ENCODE measurements around the gene SLC4A1AP. TPM values are rescaled to one million over a fixed set of nuclear protein-coding genes. Genes with fewer than 3 reads are reported as not detected.

SLC4A1AP gene
- total RNA-seq, 2 donors from 2014 or later, result 18.0 to 18.2 TPM

- Histone ChIP-seq H3K4me1 (peaks cover 0 to 34% of the 10 kb centered on the region in 2 donors), H3K27ac (no peak overlapping the region), H3K4me3 (no peak overlapping the region), H3K9me3 (no peaks in the 10 kb centered on the region), H3K27me3 (no peaks in the 10 kb centered on the region), H3K36me3 (no peaks in the 10 kb centered on the region)
- TF ChIP-seq, protein P1, sequence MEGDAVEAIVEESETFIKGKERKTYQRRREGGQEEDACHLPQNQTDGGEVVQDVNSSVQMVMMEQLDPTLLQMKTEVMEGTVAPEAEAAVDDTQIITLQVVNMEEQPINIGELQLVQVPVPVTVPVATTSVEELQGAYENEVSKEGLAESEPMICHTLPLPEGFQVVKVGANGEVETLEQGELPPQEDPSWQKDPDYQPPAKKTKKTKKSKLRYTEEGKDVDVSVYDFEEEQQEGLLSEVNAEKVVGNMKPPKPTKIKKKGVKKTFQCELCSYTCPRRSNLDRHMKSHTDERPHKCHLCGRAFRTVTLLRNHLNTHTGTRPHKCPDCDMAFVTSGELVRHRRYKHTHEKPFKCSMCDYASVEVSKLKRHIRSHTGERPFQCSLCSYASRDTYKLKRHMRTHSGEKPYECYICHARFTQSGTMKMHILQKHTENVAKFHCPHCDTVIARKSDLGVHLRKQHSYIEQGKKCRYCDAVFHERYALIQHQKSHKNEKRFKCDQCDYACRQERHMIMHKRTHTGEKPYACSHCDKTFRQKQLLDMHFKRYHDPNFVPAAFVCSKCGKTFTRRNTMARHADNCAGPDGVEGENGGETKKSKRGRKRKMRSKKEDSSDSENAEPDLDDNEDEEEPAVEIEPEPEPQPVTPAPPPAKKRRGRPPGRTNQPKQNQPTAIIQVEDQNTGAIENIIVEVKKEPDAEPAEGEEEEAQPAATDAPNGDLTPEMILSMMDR (IDR thresholded peaks at IDR 0.05), result no peak
- DNase-seq (ENCODE audit: low spot score), result no peak
Observed at GRCh38 chr2:27702302-27702701, 38.6 kb downstream of the SLC4A1AP start.

DNA sequence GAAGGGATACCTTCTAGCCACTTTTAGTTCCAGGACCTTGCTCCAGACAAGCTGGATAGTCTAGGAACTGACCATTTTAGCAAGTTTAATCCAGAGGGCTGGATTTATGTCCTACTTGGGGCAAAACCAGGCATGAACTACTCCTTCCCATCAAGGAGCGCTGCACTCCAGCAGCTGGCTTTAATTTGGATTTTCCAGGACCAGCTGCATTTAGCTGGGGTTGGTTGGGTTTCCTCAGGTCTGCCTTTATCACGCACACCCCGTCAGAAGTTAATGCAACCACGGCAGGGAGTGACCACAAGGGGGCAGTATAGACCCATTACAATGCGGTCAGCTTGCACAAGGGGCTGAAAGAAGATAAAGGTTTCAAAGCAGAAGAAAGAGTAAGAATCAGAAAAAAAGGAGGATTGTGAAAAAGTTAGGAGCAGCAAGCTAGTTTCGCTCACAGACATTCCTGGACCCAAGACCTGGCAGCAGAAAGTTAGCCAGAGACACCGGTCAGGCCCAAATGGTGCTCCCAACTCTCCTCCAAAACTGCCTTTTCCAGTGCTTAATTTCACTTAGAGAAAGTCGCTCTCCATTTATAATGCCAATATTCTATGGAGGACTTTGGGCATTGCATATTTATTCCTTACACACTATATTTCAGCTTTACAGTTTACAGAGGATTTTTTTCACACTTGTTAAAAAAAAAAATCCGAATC is 40.1 kb downstream of the SLC4A1AP start:
- H3K4me1 ChIP-seq, result peaks cover 0 to 48% of the 10 kb centered on the region in 2 donors
- no peak overlapping the region for H3K4me3 ChIP-seq
- no peaks in the 10 kb centered on the region for H3K9me3 ChIP-seq
- H3K27me3 ChIP-seq, result no peaks in the 10 kb centered on the region
- DNase-seq (ENCODE audit: low spot score), result peak; percentile 94
- TF ChIP-seq, protein P1 (IDR thresholded peaks at IDR 0.05), result peak; percentile 90 to 97
- peak overlapping the region; percentile 9 to 81 for H3K27ac ChIP-seq
- H3K36me3 ChIP-seq, result no peaks in the 10 kb centered on the region

DNA sequence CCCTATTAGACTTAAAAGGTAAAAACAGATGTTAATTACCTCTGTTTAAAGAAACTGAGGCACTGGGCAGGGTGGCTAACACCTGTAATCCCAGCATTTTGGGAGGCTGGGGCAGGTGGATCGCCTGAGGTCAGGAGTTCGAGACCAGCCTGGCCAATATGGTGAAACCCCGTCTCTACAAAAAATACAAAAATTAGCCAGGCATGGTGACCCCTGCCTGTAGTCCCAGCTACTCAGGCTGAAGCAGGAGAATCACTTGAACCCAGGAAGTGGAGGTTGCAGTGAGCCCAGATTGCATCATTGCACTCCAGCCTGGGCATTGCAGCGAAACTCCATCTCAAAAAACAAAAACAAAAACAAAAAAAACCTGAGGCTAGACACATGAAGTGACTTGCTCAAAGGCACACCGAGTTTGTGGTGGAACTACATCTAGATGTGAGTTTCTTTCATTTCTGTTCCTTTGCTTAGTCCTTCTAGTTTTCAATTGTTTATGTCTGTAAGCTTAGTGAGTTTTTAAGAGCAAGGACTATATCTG is 40.7 kb downstream of the SLC4A1AP start:
- Histone ChIP-seq H3K27ac (peak overlapping the region in 1 of 2 donors; percentile 81), H3K9me3 (no peaks in the 10 kb centered on the region)

DNA sequence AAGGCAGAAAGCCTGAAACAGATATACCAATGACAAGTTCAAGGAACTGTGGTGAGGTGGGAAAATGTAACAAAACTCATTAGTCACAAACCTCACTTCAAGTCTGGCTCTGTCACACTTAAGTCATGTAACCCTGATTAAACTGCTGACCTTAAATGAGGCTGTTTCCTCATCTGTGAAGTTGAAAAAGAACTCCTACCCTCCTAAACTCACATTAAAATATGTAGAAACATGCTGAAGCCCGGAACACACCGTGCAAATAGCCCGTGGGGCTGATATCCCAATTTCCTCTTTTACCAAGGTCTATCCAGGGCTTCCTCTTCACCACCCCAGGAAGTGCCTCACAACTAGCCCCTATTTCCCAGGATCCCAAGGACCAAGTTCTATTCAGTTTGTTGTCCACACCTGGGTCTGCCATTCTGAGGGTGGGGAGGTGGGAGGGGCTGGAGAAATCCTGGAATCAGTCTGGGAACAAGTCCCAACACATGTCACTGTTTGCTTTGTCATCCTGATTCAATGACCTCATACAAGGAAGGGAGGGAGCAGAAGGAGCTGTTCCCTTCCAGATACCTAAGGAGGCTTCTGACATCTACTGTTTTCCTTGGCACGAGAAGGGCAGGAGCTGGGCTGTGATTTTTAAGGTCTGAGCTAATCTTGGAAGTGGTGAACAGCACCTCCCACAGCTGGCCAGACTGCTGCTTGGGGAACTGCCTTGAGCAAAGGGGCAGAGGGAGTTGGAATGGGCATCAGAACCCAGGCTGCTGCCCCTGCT is 42.3 kb downstream of the SLC4A1AP start:
- Histone ChIP-seq H3K9me3 (no peaks in the 10 kb centered on the region), H3K36me3 (no peaks in the 10 kb centered on the region), H3K4me1 (peaks cover 0 to 56% of the 10 kb centered on the region in 2 donors), H3K4me3 (no peak overlapping the region), H3K27ac (peak overlapping the region; percentile 81 to 84), H3K27me3 (no peaks in the 10 kb centered on the region)
- TF ChIP-seq, protein P1 (IDR thresholded peaks at IDR 0.05), result no peak
- DNase-seq (ENCODE audit: low spot score), result peak; percentile 90

More for the DNA sequence above, 40.7 kb downstream of the SLC4A1AP start:
- TF ChIP-seq, protein P1 (IDR thresholded peaks at IDR 0.05), result no peak
- H3K27me3 ChIP-seq, result no peaks in the 10 kb centered on the region
- H3K36me3 ChIP-seq, result no peaks in the 10 kb centered on the region
- peaks cover 0 to 50% of the 10 kb centered on the region in 2 donors for H3K4me1 ChIP-seq
- H3K4me3 ChIP-seq, result no peak overlapping the region
- no peak for DNase-seq (ENCODE audit: low spot score)

GRCh38 chr2:27707462-27708256 is 44.0 kb downstream of the SLC4A1AP start:
- no peak overlapping the region for H3K4me3 ChIP-seq
- peaks cover 0 to 52% of the 10 kb centered on the region in 2 donors for H3K4me1 ChIP-seq
- TF ChIP-seq, protein P1 (IDR thresholded peaks at IDR 0.05), result no peak

More at GRCh38 chr2:27707462-27708256, 44.0 kb downstream of the SLC4A1AP start:
- peak; percentile 63 for DNase-seq (ENCODE audit: low spot score)
- Histone ChIP-seq H3K27ac (peak overlapping the region; percentile 81 to 84), H3K9me3 (no peaks in the 10 kb centered on the region), H3K27me3 (no peaks in the 10 kb centered on the region), H3K36me3 (no peaks in the 10 kb centered on the region)
